C4-2B (cell line): ENCODE data around the gene CRACR2A.

Experiments
- H3K27ac ChIP-seq: fragments of 450-650 bp; 2 replicates; pipeline ENCODE4 v1.5.1; 2017
- ZFX ChIP-seq: fragments of 450-650 bp; IDR thresholded peaks from 2 replicates; pipeline ENCODE4 v1.6.1; 2017
- TF ChIP-seq, protein P1 (sequence below): fragments of 450-650 bp; conservative IDR thresholded peaks from 2 replicates; pipeline ENCODE4 v1.5.1; 2017; ENCODE audit warnings: mild to moderate bottlenecking

Gene CRACR2A

DNA sequence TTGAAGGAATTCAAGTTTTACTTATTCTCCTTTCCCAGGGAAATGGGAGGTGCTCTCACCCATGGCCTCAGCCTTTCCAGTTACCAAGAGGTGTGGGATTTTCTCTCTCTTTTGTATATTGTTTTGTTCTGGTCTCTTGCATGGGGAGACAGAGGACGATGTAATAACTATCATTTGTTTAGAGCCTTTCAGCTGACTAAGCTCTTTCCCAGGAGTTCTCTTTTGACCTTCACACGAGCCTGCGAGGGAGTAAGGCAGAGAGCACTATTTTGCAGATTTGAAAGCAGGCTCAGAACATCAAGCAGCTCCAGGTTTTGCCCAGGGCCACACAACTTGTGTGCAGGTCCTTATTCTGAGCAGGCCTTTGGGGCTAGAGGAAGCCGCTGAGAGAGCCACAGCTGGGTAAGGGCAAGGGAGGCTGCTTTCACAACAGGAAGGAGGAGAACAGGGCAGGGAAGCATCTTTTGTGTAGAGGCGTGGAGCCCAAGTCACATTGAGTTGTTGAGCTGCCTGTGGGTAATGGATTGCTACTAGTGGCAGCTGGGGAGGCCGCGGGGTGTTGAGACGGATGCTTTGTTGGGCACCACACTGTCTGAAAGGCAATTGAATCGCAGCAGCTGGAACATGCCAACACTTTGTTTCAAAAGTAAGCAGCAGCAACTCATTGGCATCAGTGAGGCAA is 145.7 kb downstream of the CRACR2A start:
- no peak overlapping the region for H3K27ac ChIP-seq
- TF ChIP-seq ZFX = no peak
- TF ChIP-seq, protein P1, sequence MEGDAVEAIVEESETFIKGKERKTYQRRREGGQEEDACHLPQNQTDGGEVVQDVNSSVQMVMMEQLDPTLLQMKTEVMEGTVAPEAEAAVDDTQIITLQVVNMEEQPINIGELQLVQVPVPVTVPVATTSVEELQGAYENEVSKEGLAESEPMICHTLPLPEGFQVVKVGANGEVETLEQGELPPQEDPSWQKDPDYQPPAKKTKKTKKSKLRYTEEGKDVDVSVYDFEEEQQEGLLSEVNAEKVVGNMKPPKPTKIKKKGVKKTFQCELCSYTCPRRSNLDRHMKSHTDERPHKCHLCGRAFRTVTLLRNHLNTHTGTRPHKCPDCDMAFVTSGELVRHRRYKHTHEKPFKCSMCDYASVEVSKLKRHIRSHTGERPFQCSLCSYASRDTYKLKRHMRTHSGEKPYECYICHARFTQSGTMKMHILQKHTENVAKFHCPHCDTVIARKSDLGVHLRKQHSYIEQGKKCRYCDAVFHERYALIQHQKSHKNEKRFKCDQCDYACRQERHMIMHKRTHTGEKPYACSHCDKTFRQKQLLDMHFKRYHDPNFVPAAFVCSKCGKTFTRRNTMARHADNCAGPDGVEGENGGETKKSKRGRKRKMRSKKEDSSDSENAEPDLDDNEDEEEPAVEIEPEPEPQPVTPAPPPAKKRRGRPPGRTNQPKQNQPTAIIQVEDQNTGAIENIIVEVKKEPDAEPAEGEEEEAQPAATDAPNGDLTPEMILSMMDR = no peak

DNA sequence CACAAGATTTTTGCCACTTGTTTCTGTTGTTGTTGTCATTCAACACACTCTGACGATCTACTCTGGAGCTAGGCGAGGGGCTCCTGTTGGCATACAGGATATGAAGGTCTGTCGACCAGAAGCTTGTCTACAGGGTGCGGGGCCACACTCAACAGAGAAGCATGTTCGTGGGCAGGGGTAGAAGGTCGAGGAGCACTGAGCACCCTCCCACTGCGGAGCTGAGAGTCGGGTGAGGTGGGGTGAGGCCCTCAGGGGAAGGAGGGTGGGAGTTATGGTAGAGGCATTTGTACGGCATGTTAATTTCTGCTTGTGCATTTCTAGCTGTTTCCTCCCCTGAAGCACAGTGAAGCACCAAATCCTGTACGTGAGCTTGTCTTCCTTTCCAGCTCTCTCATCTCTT is 146.8 kb downstream of the CRACR2A start:
- H3K27ac ChIP-seq = no peak overlapping the region

DNA sequence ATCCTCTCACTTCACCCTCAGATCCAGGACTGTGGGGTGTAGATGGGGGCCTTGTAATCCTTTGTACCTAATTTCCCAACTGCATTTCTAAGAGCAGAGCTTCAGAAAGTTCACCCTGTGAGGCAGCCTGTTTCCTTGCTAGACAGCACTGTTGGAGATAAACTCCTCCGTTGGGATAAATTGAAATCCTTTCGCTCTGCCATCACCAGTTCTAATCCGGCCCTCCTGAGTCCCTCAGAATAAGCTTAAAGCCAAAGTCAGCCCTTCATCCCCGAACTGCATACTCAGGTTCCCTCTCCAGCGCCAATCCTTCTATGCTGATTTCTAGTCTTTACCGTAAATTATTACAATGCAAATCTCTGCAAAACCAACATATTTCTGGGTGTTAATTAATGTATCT is 147.2 kb downstream of the CRACR2A start:
- no peak for TF ChIP-seq ZFX
- TF ChIP-seq, protein P1 = no peak
- H3K27ac ChIP-seq = no peak overlapping the region

More for the DNA sequence above, 146.8 kb downstream of the CRACR2A start:
- TF ChIP-seq, protein P1 = no peak
- TF ChIP-seq ZFX = no peak

DNA sequence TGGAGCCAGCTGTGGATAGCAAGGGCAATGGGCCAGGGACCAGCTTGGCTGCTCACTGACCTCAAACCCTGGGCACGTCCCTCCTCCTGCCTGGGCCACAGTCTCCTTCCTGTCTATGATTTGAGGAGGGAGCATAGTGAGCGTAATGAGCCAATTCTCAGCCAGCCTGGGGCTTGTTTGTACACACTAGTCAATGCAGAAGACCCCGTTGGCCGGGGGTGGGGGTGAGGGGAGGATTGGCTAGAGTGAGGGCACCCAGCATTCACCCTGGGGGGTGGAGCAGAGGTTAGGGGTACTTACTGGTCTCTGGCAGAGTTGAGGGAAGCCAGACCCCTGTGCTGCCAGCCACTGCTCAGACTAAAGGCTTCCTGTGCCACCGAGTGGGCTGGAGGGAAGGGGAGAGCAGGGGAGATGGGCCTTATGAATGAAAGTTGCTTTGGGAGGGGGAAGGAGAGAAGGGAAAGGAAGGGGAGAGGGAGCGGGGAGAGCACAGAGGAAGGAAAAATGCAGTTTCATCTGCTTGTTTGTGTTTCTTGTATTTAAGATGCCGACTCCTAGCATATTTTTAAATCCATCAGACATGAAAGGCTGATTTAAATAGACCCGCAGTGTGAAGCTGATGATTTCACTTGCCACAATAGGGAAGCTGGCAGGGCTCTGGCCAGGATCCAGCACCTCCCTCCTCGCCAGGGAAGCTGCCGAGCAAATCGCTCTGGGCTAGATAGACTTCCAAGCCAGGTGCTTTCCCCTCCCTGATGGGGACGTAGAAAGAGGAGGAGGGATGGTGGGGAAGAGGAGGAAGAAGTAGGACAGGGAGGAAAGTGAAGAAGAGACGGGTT is 147.9 kb downstream of the CRACR2A start:
- H3K27ac ChIP-seq = no peak overlapping the region

DNA sequence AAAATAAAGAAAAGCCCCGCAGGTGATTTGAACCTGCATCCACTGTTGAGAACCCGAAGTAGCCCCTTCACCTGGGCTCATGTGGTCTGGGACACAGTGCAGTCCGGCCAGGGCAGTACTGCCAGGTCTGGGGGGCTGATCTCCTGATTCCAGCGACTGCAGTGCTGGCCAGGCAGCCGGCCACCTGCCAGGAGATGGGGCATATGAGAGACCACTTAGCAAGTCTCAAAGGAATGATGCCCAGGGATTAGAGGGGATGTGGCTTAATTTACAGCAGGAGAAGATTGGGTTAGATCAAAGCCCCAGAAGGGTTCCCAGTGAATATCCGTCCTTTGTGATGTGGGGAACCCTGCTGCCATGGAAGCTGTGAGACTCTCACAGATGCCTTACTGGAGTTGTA is 148.6 kb downstream of the CRACR2A start:
- TF ChIP-seq ZFX = no peak
- TF ChIP-seq, protein P1 = no peak
- H3K27ac ChIP-seq = no peak overlapping the region

More for the DNA sequence above, 147.9 kb downstream of the CRACR2A start:
- TF ChIP-seq ZFX = no peak
- TF ChIP-seq, protein P1 = no peak

DNA sequence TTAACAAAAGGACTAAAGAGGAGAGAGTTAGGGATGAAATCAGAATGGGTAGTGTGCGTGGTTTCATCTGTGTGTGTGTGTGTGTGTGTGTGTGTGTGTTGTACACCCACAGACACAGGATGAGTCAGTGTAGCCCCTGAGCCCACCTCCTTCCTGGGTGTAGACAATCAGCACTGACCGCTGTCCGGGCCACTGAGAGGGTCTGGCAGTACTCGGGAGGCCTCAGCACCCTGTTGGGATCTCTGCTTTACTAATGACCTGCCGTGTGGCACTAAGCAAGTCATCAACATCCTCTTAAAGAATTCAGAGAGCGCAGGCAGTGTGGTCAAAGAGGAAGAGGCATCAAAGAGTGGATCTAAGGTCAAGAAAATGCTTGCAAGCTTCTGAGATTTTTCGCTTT is 149.3 kb downstream of the CRACR2A start:
- no peak for TF ChIP-seq ZFX
- TF ChIP-seq, protein P1 = no peak
- H3K27ac ChIP-seq = no peak overlapping the region

DNA sequence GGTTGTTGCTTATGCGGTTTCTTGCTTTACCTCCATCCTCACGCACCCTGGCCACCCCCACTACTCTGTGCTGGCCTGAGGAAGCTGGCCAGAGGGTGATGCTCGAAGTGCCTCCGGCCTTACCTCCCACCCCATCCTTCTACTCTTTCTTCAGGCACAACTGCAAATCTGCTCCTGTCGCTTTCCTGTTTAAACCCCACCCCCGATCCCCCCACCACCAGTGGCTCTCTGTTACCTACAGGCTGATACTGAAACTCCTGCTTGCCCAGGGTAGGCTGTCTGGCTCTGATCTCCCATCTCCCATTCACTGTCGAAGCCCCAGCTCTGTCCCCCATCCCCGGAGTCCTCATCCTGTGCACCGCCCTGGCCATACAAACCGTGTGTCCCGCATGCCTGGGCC is 150.4 kb downstream of the CRACR2A start:
- TF ChIP-seq, protein P1 = no peak
- no peak for TF ChIP-seq ZFX
- no peak overlapping the region for H3K27ac ChIP-seq
